ENCODE results near the gene CST8.
"Not testable (repeated sequence)": the region's sequence is repeated elsewhere in the genome, so short reads cannot be mapped to it uniquely, and the experiment has no call there.

The CST8 gene

GRCh38 chr20:23490817-23491216 lies at the start of gene CST8:
TSS of gene CST8 (plus strand) at chr20:23491117. CDS start at chr20:23491668, 551 bp downstream.
- ATAC-seq = no peak

- ATAC-seq = peak; percentile 45 to 68
These were observed 49.0 kb upstream of the CST8 start for GRCh38 chr20:23441850-23442313.

GRCh38 chr20:23442436-23442835 lies 48.5 kb upstream of the CST8 start:
- ATAC-seq = no peak

GRCh38 chr20:23444859-23445258 lies 46.1 kb upstream of the CST8 start:
- no peak for ATAC-seq

- ATAC-seq = no peak
These were observed 45.2 kb upstream of the CST8 start for GRCh38 chr20:23445596-23446217.

GRCh38 chr20:23446505-23446904 lies 44.4 kb upstream of the CST8 start:
- no peak for ATAC-seq

GRCh38 chr20:23448167-23448566 lies 42.8 kb upstream of the CST8 start:
- ATAC-seq = no peak

- no peak for ATAC-seq
These were observed 41.5 kb upstream of the CST8 start for GRCh38 chr20:23449421-23449820.

- no peak for ATAC-seq
These were observed 40.0 kb upstream of the CST8 start for GRCh38 chr20:23450877-23451276.

- ATAC-seq = no peak
These were observed 38.9 kb upstream of the CST8 start for GRCh38 chr20:23451956-23452487.

GRCh38 chr20:23452776-23453175 lies 38.1 kb upstream of the CST8 start, which contains the start of gene CST11:
TSS of gene CST11 (minus strand) at chr20:23452876. CDS start at chr20:23452811, 65 bp downstream.
- no peak for ATAC-seq

- no peak for ATAC-seq
These were observed 37.1 kb upstream of the CST8 start for GRCh38 chr20:23453549-23454543.

- no peak for ATAC-seq
These were observed 36.1 kb upstream of the CST8 start for GRCh38 chr20:23454816-23455215.

- no peak for ATAC-seq
These were observed 35.3 kb upstream of the CST8 start for GRCh38 chr20:23455639-23456038.

- no peak for ATAC-seq
These were observed 34.5 kb upstream of the CST8 start for GRCh38 chr20:23456409-23456808.

- no peak for ATAC-seq
These were observed 34.0 kb upstream of the CST8 start for GRCh38 chr20:23456873-23457272.

GRCh38 chr20:23459461-23460150 lies 31.3 kb upstream of the CST8 start:
- no peak for ATAC-seq

- ATAC-seq = no peak
These were observed 29.7 kb upstream of the CST8 start for GRCh38 chr20:23461180-23461579.

- ATAC-seq = not testable (repeated sequence)
These were observed 24.0 kb upstream of the CST8 start for GRCh38 chr20:23466961-23467360.

- ATAC-seq = not testable (repeated sequence)
These were observed 18.6 kb upstream of the CST8 start for GRCh38 chr20:23472306-23472705.

GRCh38 chr20:23473293-23473692 lies 17.6 kb upstream of the CST8 start:
- ATAC-seq = not testable (repeated sequence)

GRCh38 chr20:23475395-23475794 lies 15.5 kb upstream of the CST8 start:
- no peak for ATAC-seq

All from activated CD4-positive, CD25-positive, alpha-beta regulatory T cell treated with anti-CD3 and anti-CD28 coated beads, Interleukin-2, amount 50 U/mL, for 24 hours (primary cell).